Measurements from ENCODE around the gene MUC12. TPM values are rescaled to one million over a fixed set of nuclear protein-coding genes. Genes with fewer than 3 reads are reported as not detected.

The MUC12 gene
- total and polyA plus RNA-seq, 3 donors from 2014 or later = 3.5 to 6.2 (median 5.3) TPM

GRCh38 chr7:100967292-100967863, 2.0 kb upstream of the MUC12 start:
- DNase-seq = no peak
- Histone ChIP-seq H3K27me3 (peaks cover 16% of the 10 kb centered on the region), H3K9me3 (no peaks in the 10 kb centered on the region), H3K4me1 (peaks cover 13% of the 10 kb centered on the region), H3K27ac (no peak overlapping the region), H3K36me3 (ENCODE audit: low read depth, missing control alignments) (no peaks in the 10 kb centered on the region), H3K4me3 (peak overlapping the region in 1 of 2 donors; percentile 36)
- TF ChIP-seq POLR2A (IDR thresholded peaks at IDR 0.05) (no peak), CTCF (IDR thresholded peaks at IDR 0.05) (no peak)
- intact Hi-C loops (cut with DNase I; ENCODE audit: low total_unique reads) = no loop called here
- 21 to 31% methylated on average over 13 of the region's 13 CpGs for WGBS, 2 donors

GRCh38 chr7:100968031-100968430, 1.3 kb upstream of the MUC12 start:
- intact Hi-C loops (cut with DNase I; ENCODE audit: low total_unique reads) = no loop called here
- TF ChIP-seq POLR2A (IDR thresholded peaks at IDR 0.05) (no peak), CTCF (IDR thresholded peaks at IDR 0.05) (no peak)
- Histone ChIP-seq H3K4me3 (no peak overlapping the region), H3K4me1 (peaks cover 13% of the 10 kb centered on the region), H3K27ac (no peak overlapping the region), H3K36me3 (ENCODE audit: low read depth, missing control alignments) (no peaks in the 10 kb centered on the region), H3K9me3 (no peaks in the 10 kb centered on the region), H3K27me3 (peaks cover 16% of the 10 kb centered on the region)
- DNase-seq = no peak
- 13 to 14% methylated on average over 5 to 6 of the region's 6 CpGs for WGBS, 2 donors

DNA sequence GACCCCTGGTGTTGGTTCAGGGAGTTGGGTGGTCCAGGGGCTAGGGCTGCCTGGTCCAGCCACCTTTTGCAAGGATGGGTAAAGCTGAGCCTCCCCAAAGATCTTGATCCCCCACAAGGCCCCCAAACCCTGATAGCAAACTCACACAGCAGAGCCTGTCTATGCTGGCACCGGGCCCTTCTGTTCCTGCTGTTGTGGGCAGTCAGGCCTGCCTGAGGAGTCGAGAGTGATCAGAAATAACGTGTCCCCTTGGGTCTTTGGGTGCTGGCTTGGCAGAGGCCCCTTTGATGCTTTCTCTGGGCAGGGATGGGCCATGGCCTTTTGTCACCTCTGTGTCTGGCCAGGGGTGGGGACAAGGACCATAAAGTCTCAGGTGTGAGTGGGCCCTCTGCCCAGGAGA, 715 bp upstream of the MUC12 start:
- intact Hi-C loops (cut with DNase I; ENCODE audit: low total_unique reads) = no loop called here
- Histone ChIP-seq H3K36me3 (ENCODE audit: low read depth, missing control alignments) (no peaks in the 10 kb centered on the region), H3K27me3 (peaks cover 16% of the 10 kb centered on the region), H3K4me3 (no peak overlapping the region), H3K9me3 (no peaks in the 10 kb centered on the region), H3K4me1 (peaks cover 13% of the 10 kb centered on the region), H3K27ac (no peak overlapping the region)
- TF ChIP-seq POLR2A (IDR thresholded peaks at IDR 0.05) (no peak), CTCF (IDR thresholded peaks at IDR 0.05) (no peak)
- DNase-seq = no peak
- WGBS, 2 donors = 26 to 44% methylated on average over 2 to 3 of the region's 3 CpGs

DNA sequence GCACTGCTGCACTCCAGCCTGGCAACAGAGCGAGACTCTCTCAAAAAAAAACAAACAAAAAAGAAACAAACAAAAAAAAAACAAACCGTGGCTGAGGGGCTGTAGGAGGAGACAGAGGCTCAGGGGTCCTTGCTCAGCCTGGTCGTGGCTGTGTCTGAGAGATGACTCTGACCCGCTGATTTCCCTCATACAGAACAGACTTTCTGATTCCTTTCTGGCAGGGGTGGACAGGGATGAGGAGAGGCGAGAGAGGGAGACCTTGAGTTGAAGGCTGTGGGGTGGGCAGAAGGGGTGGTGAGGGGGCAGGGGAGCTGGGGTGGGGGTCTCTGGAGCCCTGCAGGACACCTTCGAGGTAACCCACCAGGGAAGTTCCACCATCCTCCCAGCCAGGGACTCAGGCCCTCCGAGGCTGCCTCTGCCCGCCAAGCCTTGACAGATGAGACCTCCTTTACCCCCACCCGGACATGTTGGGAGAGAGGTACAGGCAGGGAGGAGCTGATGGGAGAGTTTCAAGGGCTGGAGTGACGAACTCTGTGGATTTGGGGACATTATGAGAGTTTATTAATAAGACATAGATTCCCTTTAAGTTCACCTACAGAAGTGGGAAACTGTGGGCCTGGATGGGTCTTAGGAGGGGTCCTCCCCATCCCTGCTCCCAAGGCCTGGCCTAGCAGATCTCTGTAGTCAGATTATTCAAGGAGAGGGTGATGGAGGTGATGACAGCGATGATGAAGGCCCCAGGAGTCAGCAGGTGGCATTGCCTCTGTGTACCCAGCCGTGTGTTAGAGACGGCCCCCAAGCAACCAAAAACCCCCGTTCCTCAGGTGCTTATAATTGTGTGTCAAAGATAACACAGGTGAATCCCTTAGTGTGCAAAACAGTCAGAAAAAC, 2.0 kb downstream of the MUC12 start:
- no peak overlapping the region for H3K27ac ChIP-seq
- peaks cover 11% of the 10 kb centered on the region for H3K27me3 ChIP-seq
- TF ChIP-seq POLR2A (IDR thresholded peaks at IDR 0.05) (no peak), CTCF (IDR thresholded peaks at IDR 0.05) (no peak)
- H3K4me3 ChIP-seq = no peak overlapping the region
- WGBS, 2 donors = 60 to 62% methylated on average over 14 of the region's 14 CpGs
- no peaks in the 10 kb centered on the region for H3K9me3 ChIP-seq
- intact Hi-C loops (cut with DNase I; ENCODE audit: low total_unique reads) = no loop called here
- H3K4me1 ChIP-seq = peaks cover 6% of the 10 kb centered on the region
- no peak for DNase-seq
- H3K36me3 ChIP-seq (ENCODE audit: low read depth, missing control alignments) = no peaks in the 10 kb centered on the region
